MV-4-11 (cell line): ENCODE measurements around the gene SHISAL1.

Experiments
- DNase-seq: peaks from one replicate; lab custom pipeline; 2025; lab: John Stamatoyannopoulos, UW

SHISAL1 gene

DNA sequence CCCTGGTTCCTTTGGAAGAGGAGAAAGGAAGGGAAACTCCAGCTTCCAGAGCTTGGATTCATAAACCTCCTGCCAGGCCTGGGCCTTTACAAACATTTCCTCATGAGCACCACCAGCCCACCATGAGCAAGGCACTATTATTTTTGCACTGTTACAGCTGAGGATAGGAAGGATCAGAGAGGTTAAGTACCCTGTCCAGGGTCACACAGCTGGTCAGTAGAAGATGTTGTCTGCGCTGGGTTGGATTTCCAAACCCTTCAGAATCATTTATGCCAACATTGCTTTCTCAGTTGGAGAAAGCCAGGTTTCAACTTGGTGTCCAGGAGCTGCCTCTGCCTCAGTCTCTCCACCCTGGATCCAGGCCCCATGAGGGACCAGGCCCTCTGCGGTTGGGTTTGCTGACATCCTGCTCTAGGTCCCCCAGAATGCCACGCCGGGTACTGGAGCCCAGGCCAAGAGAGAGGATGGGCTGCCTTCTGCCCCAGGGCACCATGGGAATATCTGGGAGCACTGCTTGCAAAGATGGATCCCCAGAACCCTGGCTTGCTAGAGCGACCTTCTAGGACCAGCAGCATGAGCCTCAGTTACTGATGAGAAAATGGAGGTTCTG lies 29.7 kb upstream of the SHISAL1 start:
- DNase-seq: no peak

DNA sequence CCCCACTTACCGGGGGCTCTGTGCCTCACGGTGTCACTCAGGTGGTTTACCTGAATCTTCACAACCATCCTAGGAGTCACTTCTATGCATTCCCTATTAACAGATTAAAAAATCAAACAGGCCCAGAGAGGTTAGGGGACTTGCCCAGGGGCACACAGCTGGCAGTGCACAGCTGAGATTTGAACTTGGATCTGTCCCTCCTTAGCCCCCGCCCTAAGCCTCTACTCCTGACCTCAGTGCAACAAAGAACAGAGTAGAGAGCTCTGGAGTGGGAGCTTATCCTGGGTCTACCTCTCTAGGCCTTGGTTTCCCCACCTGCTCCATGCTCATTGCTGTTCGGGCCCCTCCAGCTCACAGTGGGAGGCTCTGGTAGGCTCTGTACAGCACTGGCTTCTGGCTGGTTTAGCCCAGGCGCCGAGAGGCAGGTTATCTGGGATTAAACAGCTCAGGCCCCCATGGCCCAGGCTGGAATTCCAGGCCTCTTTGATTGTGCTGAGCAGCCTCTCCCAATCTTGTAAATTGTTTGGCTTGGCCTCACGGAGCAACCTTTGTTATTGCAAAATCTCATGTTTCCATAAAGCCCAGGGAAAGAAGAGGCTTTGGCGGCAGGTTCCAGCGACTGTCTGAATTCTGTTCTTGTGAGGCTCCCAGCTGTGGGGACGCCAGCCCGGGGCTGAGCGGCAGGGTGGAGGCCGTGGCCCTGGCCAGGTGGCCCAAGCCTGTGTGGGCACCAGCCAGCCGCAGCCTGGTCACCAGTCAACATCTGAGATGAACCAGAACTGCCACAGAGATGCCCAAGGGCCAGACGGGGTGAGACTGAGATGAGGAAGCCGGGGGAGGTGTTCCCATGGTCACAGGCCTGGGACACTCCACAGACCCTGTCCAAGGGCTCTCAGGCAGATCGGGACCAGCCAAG lies 28.9 kb upstream of the SHISAL1 start:
- no peak for DNase-seq

DNA sequence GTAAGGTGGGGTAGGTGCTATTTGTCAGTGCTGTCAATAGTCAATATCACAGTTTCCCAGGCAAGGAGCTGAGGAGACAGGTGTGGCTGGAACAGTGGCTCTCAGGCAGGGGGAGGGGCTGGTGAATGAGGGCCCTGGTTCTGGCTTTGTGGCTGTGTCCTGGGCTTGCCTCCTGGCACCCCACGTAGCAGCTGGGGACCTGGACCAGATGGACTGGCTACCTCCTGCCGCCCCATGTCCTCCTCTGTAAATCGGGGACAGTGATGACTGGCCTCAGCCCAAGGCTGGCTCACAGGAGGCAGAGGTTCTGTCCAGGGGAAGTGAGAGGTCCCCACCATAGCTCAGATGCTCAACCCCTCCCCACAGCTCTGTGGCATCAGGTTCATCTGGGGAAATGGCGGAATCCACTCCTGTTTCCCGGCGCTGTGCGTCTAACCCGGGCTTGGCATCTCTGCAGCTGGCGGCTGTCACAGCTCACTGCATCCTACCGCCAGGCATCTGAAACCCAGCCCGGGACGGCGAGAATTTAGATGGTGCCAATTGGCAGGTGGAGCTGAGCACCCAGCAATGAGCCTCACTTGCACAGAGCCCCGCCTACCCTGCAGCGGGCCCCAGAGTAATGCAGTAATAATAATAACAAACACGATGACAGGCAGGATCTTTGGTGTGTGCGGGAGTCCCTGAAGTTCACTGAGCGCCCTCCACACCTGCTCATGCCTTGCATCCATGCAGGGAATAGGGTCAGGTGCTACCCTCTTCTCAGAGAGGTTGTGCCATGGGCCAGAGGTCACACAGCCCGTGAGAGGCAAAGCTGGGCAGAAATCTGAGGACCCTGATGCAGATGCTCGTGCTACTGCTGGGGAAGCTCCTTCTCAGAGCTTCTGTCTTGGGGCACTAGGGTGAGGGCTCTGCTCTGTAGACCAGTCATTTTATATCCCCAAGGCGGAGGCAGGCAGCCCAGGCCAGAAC lies 27.8 kb upstream of the SHISAL1 start:
- DNase-seq: no peak

DNA sequence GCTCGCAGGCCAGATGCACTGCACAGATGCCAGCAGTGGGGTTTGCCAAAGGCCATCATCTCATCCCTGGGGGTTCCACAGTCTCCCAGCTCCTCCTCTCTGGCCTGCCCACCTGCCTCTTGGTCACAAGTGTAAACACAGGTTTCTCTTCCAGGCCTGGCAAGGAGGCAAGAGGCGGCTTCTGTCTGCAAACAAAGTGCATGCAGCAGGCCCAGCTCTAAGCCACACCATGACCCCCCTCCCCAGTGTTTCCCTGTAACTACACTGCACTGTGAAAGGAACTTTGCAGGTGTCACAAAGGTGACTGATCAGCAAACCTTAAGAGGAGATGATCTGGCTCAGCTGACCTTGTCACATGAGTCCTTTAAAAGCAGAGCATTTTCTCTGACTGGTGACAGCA lies 26.2 kb upstream of the SHISAL1 start:
- no peak for DNase-seq

DNA sequence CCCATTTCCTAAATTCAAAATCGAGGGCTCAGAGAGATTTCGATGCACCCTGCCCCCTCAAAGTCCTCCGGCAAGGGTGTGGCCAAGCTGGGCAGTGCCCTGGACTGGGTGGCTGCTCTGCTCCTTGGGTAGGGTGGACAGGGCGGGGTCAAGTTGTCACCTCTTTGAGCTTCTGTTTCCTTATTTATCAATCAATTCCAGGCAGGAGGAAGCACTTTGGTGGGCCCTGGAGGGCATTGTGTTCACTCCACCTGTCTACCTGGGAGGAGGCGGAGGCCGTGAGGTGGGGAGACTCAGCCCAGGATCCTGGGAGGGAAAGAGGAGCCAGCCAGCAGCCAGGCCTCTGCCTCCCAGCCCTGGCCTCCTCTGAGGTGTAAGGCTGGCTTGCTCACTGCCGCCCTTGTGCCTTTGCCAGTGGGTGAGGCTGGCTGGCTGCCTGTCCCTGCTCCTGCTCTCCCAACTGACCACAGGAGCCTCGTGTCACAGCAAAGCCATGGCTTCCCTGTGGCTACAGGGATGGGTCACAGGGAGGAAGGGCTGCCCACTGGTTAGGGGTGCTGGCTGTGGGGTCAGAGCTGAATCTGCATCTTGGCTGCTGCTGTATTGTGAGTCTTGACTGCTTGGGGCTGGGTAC lies 25.5 kb upstream of the SHISAL1 start:
- no peak for DNase-seq

DNA sequence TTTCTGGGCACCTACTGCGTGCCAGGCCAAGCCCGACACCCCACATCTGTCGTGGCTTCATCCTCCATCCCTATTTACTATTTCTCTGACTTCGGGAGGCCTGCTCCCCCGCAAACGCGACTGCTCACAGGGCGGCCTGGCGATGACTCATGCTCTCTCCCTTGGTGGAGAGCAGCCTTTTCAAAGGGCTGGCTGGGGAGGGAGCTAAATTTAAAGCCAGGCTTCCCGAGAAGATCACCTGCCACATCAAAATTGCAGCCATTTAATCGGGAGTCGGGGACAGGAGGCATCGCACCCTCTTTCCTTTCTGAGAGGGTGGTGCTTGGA lies 24.9 kb upstream of the SHISAL1 start:
- peak; percentile 53 for DNase-seq

DNA sequence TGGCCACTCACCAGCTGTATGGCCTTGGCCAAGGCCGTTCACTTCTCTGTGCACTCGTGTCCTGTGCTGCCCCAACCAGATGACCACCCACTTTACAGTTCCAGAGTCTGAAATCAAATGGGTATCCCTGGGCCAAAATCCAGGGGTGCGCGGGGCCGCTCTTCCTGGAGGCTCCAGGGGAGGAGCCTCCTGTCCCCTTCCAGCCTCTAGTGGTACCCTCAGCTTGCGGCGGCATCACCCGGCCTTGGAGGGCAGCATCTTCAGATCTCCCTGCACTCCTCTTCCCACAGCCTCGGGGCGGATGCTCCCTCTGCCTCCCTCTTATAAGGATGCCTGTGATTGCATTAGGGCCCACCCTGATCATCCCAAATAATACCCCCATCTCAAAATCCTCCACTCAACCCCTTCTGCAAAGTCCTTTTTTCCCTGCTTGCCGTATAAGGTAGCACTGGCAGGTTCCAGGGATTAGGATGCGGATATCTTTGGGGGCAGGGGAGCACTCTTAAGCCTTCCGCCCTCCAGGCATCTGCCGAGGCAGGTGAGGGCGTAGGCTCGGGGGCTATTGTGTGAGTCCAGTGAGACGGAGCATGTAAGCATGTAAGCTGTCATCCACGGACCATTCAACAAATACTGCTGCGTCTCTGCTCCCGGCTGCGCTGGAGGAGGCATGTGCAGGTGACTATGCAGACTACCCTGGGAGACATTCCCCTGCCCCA lies 24.4 kb upstream of the SHISAL1 start:
- DNase-seq: no peak

DNA sequence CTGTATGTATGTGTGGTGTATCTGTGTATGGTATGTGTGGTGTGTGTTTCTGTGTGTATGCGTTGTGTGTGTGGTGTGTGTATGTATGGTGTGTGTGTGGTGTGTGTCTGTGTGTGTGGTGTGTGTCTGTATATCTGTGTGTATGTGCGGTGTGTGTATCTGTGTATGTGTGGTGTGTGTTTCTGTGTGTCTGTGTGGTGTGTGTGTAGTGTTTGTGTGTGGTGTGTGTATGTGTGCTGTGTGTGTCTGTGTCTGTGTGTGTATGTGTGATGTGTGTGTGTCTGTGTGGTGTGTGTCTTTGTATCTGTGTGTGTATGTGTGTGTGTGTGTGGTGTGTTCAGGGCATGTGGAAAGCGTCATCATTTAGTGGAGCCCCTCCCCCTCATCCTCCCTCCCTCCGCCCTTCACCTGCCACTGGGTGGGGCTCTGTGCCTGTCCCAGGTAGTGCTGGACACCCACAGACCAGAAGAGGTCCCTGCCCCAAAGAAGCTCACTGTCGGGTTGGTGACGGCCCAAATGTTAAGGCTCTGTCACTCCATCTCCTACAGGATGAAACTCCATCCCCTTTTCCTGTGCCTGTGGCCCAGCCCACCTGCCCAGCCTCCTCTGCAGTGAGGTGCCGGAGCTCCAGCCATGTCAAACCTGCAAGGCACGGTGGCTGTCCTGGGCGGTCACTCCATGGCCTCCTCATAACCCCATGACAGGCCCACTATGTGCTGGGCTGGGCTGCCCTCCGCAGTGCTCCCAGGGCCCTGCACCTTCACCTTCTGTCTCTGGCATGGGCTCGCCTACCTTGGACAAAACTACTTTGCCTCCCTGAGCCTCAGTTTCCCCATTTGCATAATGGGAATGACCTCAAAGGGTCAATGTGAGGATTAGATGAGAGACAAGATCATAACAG lies 23.4 kb upstream of the SHISAL1 start:
- DNase-seq: no peak

DNA sequence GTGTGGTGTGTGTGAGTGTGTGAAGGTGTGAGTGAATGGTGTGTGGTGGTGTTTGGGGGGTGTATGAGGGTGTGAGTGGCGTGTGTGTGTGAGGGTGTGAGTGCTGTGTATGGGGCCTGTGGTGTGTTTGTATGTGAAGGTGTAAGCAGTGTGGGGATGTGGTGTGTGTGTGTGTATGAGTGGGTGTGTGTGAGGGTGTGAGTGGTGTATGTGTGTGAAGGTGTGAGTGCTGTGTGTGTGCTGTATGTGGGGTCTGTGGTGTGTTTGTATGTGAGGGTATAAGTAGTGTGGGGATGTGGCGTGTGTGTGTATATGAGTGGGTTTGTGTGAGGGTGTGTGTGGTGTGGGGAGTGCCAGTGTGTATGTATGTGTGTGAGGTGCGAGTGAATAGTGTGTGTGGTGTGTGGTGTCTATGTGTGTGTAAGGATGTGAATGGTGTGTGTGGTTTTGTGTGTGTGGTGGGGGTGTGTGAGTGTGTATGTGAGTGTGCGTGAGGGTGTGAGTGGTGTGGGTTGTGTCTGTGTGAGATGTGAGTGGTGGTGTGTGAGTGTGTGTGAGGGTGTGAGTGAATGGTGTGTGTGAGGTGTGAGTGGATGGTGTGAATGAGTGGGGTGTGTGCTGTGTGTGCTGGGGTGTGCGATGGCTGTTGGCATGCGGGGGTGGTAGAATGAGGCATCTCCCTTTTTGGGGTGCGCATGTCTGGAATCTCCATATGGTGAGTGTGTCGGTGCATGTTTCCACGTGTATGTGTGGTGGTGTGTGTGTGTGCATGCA lies 22.5 kb upstream of the SHISAL1 start:
- DNase-seq: no peak

DNA sequence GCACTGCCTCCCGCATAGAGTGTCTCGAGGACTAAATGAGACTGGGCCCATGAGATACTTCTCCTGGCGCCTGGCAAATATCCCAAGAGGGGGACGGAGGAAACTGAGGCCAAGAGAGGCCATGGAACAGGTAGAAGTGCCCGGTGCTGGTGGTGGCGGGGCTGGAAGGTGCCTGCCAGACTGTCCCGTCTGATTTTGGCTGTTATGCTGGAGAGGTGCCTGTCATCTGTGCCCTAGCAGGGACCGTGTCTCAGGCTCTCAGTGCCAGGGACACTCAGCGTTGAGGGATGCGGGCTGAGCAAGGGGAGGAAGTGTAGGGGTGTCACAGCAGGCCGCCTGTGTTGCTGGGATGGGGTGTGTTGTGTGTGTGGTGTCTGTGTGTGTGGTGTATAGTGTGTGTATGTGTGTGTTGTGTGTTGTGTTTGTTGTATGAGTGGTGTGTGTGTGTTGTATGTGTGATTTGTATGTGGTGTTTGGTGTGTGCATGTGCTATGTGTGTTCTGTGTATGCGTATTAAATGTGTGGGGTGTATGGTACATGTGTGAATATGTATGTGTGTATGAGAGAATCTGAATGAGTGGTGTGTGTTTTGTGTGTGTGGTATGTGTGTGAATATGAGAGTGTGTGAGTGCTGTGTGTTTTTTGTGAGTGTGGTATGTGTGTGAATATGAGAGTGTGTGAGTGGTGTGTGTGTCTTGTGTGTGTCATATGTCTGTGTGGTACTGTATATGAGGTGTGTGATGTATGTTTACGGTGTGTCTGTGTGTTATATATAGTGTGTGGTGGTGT lies 21.3 kb upstream of the SHISAL1 start:
- DNase-seq: no peak

DNA sequence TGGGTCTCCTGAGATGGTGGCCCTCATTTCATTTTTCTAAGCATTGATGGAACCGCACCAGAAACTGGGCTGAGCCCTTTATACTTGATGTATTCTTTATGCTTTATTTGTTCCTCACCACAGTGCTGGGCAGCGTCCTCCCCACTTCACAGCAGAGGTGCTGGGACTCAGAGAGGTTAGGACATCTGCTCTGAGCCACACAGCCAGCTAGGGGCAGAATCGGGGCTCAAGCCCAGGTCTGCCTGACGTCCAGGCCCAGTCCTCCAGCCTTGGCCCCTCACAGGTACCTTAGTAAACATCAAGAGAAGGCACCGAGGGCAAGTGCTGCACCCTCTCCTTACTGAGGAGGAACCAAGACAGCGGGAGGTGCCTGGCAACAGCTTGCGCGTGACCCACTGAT lies 20.2 kb upstream of the SHISAL1 start:
- DNase-seq: no peak

DNA sequence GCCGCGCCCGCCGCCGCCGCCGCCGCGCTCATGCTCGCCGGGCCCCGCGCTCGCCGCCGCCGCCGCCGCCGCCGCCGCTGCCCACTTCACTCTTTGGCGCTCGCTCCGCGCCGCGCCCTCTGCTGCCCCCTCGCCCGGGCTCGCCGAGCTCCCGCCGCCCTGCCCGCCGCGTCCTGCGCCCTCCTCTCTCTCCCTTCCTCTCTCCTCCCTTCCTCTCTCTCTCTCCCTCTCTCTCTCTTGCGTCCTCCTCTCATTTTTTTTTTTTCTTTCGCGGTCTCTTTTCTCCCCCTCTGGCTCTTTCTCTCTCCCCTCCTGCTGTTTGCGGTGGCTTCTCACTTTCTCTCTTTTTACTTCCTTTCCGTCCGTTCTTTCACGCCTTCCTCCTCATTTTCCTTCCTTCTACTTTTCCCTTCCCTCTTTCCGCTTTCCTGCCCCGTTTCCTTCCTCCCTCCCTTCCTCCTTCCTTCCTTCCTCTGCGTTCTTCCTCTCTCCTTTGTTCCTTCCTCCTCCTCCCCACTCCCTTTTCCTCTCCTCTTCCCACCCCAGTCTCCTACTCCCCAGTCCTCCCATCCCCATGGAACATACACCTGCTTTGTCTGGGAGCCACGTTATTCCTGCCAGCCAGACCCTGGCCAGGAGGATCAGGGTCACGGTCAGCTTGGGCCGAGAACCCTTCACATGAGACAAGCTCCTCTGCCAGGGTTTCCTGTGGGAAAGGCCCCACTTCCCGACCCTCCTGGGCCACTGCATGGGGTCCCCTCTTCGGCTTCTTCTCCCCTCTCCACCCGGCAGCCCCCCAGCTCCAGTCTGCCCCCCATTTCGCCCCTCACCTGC lies 19.3 kb upstream of the SHISAL1 start:
- DNase-seq: no peak

DNA sequence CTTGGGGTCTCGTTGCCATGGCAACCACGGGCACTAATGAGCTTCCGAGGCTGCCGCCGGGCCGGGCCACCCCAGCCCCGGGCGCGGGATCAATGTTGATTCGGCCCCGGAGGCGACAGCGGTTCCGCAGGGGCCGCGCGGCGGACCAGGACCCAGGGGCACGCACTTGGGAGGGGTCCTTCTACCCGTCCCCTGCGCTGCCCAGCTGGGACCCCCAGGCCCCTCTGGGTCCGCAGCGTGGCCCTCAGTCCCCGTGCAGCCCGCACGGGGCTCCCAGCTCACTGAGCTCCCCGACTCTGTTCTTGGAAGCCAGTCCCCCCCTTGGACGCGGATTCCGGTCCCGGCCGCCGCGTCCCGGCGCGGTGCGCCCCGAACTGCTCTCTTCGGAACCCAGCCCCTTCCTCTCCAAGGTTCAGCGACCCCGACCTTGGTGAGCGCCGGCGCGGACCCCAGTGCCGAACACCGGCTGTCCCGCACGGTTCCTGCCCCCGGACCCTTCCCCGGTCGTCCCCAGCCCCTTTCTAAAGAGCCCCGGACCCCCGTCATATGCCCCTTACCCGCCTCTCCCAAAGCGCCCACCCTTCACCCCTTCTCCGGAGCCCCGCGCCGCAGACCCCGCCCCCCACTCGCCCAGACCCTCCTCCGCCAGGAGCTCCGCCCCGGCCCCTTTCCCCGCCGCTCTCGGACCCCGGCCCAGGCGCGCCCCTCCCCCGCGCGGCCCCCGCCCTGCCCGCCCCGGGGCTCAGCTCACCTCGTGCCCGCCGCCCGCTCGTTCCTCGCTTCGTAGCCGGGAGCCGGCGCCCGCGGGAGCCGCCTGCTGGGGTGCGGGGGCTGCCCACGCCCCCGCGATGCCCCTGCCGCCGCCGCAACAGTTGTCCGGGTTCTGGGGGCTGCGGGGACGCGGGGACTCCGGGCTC lies 18.3 kb upstream of the SHISAL1 start:
- no peak for DNase-seq

DNA sequence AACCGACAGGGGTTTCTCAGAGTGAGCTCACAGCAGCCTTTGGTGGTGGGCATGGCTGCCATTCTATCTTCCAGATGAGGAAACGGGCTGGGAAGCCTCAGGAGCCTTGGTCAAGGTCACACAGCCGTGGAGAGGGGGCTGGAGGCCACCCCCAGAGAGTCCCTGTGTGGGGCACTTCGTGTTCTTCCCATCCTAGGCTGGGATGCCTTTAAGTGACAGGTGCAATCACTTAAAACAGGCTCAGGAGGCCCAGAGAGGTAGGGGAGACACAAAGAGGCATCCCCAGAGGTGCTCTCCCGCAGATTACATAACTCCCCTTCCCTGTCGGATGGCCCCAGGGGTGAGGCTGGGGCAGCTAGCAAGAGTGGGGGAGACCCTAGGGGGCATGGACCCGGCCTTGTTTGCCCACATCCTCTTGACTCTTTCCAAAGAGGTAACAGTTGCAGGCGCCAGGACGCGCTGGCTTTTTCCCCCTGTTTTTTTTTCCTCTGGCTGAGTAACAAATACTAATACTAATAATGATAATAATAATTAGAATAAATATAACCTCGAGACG lies 17.5 kb upstream of the SHISAL1 start:
- DNase-seq: no peak

DNA sequence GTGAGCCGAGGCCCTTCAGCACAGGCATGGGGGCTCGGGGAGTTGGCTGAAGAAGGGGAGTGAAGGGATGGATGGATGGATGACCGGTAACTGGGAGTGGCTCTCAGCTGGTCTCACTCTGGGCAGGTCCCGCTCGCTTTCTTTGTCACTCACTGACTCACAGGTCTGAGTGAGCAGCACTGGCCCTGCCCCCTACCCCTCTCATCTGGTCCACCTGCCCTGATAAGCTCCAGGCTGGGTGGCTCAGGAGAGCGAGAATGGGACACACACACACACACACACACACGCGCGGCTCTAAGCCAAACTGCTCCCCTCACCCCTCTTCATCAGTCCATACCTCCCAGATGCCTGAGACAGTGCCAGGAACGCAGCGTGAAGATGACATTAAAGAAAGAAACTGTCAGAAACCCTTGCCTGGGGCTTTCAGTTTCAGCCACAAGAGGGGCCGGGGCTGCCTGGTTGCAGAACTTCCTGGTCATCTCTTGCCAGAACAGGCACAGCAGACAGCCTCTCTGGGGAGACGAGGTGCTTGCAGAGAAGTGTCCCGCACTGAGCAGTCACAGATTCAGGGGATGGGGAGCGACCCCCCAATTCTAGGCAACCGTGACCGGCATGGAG lies 16.5 kb upstream of the SHISAL1 start:
- DNase-seq: peak; percentile 83

DNA sequence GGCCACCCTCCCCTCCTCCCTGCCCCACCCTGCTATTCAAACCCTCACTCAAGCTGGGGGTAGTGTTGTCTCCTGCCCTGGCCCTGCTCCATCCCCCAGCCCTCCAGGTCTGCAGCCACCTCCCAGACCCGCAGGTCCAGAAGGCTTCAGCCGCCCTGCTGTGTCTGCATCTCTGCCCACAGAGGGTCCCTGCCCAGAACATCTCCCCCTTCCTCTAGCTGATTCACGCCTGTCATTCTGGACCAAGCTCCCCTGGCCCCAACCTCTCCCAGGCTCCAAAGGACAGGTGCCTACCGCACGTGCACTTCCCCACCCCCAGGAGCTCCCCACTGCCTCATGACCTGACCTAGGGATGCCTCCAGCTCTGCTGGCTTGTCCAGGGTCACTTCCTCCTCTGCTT lies 16.0 kb upstream of the SHISAL1 start:
- DNase-seq: no peak
